ENCODE measurements around the gene ARFGEF3.
"Not testable (repeated sequence)": the region's sequence is repeated elsewhere in the genome, so short reads cannot be mapped to it uniquely, and the experiment has no call there.

Gene ARFGEF3

GRCh38 chr6:138278326-138278725 lies 116.6 kb downstream of the ARFGEF3 start:
- no peak for DNase-seq

GRCh38 chr6:138285800-138286199 lies 124.1 kb downstream of the ARFGEF3 start:
- no peak for DNase-seq

GRCh38 chr6:138286698-138287097 lies 125.0 kb downstream of the ARFGEF3 start:
- no peak for DNase-seq

GRCh38 chr6:138287144-138287955 lies 125.6 kb downstream of the ARFGEF3 start:
- peak; percentile 43 to 63 for DNase-seq

- DNase-seq, result not testable (repeated sequence)
These were observed 126.8 kb downstream of the ARFGEF3 start for GRCh38 chr6:138288428-138289085.

- peak; percentile 2 to 12 for DNase-seq
These were observed 128.0 kb downstream of the ARFGEF3 start for GRCh38 chr6:138289739-138290138.

- DNase-seq, result no peak
These were observed 128.8 kb downstream of the ARFGEF3 start for GRCh38 chr6:138290423-138290962.

- no peak for DNase-seq
These were observed 129.5 kb downstream of the ARFGEF3 start for GRCh38 chr6:138291036-138291848.

GRCh38 chr6:138291849-138292181 lies 130.1 kb downstream of the ARFGEF3 start:
- DNase-seq, result no peak

GRCh38 chr6:138292482-138292881 lies 130.7 kb downstream of the ARFGEF3 start:
- no peak for DNase-seq

GRCh38 chr6:138293428-138294395 lies 132.0 kb downstream of the ARFGEF3 start:
- DNase-seq, result no peak

GRCh38 chr6:138296381-138296780 lies 134.6 kb downstream of the ARFGEF3 start:
- DNase-seq, result no peak

- no peak for DNase-seq
These were observed 135.0 kb downstream of the ARFGEF3 start for GRCh38 chr6:138296786-138297185.

GRCh38 chr6:138297761-138298298 lies 136.1 kb downstream of the ARFGEF3 start:
- no peak for DNase-seq

- DNase-seq, result no peak
These were observed 138.7 kb downstream of the ARFGEF3 start for GRCh38 chr6:138300469-138300868.

GRCh38 chr6:138302554-138302953 lies 140.8 kb downstream of the ARFGEF3 start:
- no peak for DNase-seq

GRCh38 chr6:138307352-138307751 lies 145.6 kb downstream of the ARFGEF3 start:
- DNase-seq, result no peak

GRCh38 chr6:138307816-138308730 lies 146.3 kb downstream of the ARFGEF3 start:
- DNase-seq, result no peak

- DNase-seq, result no peak
These were observed 147.0 kb downstream of the ARFGEF3 start for GRCh38 chr6:138308731-138309110.

- no peak for DNase-seq
These were observed 148.0 kb downstream of the ARFGEF3 start for GRCh38 chr6:138309695-138310094.

GRCh38 chr6:138310294-138310693 lies 148.6 kb downstream of the ARFGEF3 start:
- no peak for DNase-seq
